GM12875 (cell line): ENCODE results near the gene FAM107B.

Source experiments
- H3K4me3 ChIP-seq: one replicate; pipeline ENCODE4 v1.5.1; 2011; ENCODE audit warnings: low read depth, low read length, control low read depth
- TF ChIP-seq, protein P1 (sequence below): IDR thresholded peaks from 2 replicates; pipeline ENCODE4 v1.5.1; 2011; ENCODE audit warnings: low read depth, mild to moderate bottlenecking, control low read depth, inconsistent platforms, low read length, moderate library complexity, borderline replicate concordance; ENCODE audit not compliant: insufficient read depth

Gene FAM107B

DNA sequence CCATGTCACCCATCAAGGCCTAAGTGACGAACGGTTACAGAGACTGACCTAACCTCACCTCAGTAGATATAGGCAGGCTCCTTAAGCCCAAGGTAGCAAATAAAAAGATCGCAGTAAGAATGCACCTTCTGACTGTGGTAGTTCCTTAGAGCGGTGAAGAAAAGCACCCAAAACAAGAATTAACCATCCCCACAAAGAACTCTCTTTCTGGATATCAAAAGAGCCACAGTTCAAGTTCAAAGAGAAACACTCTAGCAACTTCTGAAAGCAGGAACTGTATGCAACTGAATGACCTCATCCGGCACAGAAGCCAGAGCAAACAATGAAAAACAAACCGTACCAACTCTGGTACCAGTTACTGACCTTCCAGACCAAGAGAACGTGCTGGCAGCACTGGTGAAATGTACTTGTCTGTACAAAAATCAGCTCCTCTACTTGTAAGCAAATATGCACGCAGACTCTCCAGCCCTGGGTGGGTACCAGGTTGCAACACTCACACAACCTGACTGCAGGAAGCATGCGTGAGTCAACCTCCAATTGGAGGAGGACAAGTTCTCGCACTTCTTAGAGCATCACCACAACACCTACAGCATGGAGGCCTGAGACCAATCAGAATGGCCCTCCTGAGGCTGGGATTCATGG is 202.7 kb downstream of the FAM107B start:
- TF ChIP-seq, protein P1, sequence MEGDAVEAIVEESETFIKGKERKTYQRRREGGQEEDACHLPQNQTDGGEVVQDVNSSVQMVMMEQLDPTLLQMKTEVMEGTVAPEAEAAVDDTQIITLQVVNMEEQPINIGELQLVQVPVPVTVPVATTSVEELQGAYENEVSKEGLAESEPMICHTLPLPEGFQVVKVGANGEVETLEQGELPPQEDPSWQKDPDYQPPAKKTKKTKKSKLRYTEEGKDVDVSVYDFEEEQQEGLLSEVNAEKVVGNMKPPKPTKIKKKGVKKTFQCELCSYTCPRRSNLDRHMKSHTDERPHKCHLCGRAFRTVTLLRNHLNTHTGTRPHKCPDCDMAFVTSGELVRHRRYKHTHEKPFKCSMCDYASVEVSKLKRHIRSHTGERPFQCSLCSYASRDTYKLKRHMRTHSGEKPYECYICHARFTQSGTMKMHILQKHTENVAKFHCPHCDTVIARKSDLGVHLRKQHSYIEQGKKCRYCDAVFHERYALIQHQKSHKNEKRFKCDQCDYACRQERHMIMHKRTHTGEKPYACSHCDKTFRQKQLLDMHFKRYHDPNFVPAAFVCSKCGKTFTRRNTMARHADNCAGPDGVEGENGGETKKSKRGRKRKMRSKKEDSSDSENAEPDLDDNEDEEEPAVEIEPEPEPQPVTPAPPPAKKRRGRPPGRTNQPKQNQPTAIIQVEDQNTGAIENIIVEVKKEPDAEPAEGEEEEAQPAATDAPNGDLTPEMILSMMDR = no peak
- H3K4me3 ChIP-seq = no peak overlapping the region

DNA sequence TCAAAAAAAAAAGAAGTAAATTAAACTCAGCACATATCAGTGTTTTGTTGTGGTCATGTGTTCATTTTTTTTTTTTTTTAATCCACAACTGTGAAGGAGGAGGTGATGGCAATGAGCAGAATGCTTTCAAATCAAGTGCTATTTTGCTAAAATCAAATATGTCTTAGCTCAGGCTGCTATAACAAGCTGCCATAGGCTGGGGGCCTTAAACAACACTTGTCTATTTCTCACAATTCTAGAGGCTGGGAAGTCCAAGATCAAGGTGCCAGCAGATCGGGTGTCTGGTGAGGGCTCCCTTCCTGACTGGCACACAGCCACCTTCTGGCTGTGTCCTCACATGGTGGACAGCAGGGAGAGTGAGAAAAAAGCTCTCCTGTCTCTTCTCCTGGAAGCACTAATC is 203.9 kb downstream of the FAM107B start:
- H3K4me3 ChIP-seq = no peak overlapping the region
- TF ChIP-seq, protein P1 = no peak

DNA sequence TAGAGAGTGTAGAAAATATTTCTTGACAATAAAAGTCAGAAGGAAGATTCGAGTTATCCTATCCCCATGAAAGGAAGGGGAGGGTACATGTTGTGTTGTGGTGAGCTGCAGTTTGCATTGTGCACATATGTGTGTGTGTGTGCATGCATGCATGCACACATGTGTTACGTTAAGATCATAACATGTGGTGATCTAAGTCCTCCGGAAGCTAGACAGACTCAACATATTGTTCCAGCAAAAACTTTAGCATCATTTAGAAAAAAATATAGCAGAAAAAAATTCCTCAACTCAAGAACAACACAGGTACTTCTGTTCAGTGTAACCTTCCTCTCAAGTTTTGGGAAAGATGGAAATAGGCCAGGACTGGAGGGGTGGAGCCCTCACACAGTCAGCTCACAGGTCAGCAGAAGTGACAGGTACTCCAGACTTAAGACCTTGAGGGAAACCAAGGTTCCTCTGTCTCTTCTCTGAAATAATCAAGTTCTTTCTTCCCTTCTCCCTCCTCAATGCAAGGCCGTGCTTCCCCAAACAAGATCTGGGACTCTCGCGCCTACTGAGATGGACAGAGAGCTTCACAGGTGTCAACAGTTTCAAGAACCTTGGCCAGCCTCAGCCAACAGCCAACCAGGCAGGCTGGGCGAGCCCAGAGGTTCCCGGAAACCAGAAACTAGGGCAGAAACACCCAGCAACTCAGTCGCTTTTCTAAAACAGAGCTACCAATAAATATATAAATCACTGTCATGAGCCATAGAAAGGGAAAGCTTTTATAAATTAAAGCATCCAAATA is 205.2 kb downstream of the FAM107B start:
- H3K4me3 ChIP-seq = no peak overlapping the region
- TF ChIP-seq, protein P1 = no peak

DNA sequence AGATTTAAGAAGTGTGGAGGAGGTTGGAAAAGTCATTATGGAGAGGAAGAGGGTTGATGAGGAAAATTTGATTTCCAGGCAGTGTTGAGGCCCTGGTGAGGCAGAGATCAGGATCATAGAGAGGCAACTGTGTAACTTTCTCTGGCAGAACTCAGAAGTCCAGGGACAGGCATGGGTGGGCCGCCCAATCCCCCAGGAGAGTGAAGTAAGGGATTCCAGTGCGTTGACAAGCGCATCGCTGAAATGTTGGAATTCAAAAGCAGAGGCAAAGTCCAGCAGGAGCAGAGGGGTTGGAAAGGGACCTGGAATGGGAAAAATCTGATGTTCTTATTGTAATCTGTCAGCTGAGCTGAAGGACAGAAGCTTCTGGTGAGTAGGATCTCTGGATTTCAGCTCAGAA is 207.3 kb downstream of the FAM107B start:
- H3K4me3 ChIP-seq = no peak overlapping the region
- TF ChIP-seq, protein P1 = no peak

DNA sequence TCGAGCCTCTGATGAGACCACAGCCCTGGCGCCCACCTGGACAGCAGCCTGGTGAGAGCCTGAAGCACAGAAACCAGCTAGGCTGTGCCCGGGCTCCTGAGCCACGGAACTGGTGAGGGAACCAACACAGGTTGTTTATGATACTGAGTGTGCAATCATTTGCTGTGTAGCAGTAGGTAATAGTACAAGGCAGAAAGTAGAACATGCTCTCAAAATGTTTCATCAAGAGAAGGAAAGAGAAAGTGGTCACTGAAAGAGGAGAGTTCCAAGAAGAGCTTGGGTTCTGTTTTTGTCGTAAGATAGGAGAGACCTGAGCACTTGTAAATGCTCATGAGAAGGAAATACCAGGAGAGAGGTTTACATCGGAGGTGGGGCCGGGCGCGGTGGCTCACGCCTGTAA is 208.2 kb downstream of the FAM107B start:
- TF ChIP-seq, protein P1 = no peak
- H3K4me3 ChIP-seq = no peak overlapping the region

DNA sequence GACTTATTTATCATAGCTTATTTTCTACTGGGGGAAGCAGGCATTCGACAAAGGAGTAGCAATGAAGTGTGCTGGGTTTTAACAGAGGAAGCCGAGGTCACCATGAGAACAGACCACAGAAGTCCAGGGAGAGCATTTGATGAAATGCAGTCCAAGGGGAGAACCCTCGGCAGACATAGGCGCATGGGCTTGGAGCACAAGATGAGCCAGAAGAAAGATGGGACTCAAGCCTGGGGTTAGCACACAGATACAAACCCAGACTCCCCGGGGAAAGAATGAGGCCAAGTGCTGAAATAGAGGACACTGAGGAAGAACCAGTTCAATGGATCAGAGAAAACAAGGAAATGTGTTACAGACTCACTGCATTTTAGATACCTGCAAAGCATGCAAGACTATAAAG is 209.5 kb downstream of the FAM107B start:
- no peak overlapping the region for H3K4me3 ChIP-seq

More for the DNA sequence above, 209.5 kb downstream of the FAM107B start:
- TF ChIP-seq, protein P1 = no peak
